Activated naive CD8-positive, alpha-beta T cell treated with anti-CD3 and anti-CD28 coated beads, Interleukin-2, amount 50 U/mL, for 24 hours (primary cell): Measurements from ENCODE around the gene BPIFB2.

Source experiments
- ATAC-seq: fragments of 150-1000 bp; cut with Tn5 transposase; one replicate; pipeline ENCODE4 v1.10.0; 2021
- DNase-seq: peaks from one replicate; pipeline ENCODE4 v3.0.0; 2021
- H3K27ac Mint-ChIP-seq: one replicate; pipeline ENCODE4 v1.8.0; 2021; ENCODE audit warnings: mild to moderate bottlenecking, mixed read lengths
- H3K27me3 Mint-ChIP-seq: one replicate; pipeline ENCODE4 v1.8.0; 2021; ENCODE audit warnings: mixed read lengths
- H3K36me3 Mint-ChIP-seq: one replicate; pipeline ENCODE4 v1.8.0; 2021; ENCODE audit warnings: low read depth, mixed read lengths
- H3K4me1 Mint-ChIP-seq: one replicate; pipeline ENCODE4 v1.8.0; 2021; ENCODE audit warnings: mixed read lengths
- H3K4me3 Mint-ChIP-seq: one replicate; pipeline ENCODE4 v1.8.0; 2021; ENCODE audit warnings: mild to moderate bottlenecking, moderate library complexity, mixed read lengths
- H3K9me3 Mint-ChIP-seq: one replicate; pipeline ENCODE4 v1.8.0; 2021; ENCODE audit warnings: mixed read lengths

BPIFB2 gene

GRCh38 chr20:33016581-33017109 is 9.1 kb downstream of the BPIFB2 start:
- H3K4me1 Mint-ChIP-seq, result peaks cover 4% of the 10 kb centered on the region
- ATAC-seq, result no peak
- no peak overlapping the region for H3K4me3 Mint-ChIP-seq
- H3K27ac Mint-ChIP-seq, result no peak overlapping the region
- H3K27me3 Mint-ChIP-seq, result no peaks in the 10 kb centered on the region
- H3K9me3 Mint-ChIP-seq, result no peaks in the 10 kb centered on the region
- H3K36me3 Mint-ChIP-seq, result no peaks in the 10 kb centered on the region
- DNase-seq, result no peak

DNA sequence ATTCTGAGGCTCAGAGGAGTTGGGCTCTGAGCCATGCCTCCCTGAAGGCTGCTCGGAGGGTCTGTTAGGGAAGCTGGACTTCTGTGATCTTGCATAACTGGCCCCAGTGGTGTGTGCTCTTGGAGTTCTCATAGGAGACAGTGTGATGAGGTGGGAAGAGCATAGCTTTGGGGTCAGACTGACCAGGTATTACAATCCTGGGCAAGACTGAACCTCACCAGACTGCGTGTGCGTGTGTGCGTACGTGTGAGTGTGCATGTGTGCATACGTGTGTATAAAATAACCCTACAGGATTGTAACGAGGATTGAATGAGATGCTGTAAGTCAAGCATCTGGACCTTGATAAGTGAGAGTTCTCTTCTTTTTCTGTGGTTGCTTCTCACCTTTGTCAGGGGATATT is 10.0 kb downstream of the BPIFB2 start:
- peaks cover 4% of the 10 kb centered on the region for H3K4me1 Mint-ChIP-seq
- H3K4me3 Mint-ChIP-seq, result no peak overlapping the region
- no peak overlapping the region for H3K27ac Mint-ChIP-seq
- H3K36me3 Mint-ChIP-seq, result no peaks in the 10 kb centered on the region
- no peaks in the 10 kb centered on the region for H3K9me3 Mint-ChIP-seq
- DNase-seq (no peak), ATAC-seq (no peak)
- no peaks in the 10 kb centered on the region for H3K27me3 Mint-ChIP-seq

DNA sequence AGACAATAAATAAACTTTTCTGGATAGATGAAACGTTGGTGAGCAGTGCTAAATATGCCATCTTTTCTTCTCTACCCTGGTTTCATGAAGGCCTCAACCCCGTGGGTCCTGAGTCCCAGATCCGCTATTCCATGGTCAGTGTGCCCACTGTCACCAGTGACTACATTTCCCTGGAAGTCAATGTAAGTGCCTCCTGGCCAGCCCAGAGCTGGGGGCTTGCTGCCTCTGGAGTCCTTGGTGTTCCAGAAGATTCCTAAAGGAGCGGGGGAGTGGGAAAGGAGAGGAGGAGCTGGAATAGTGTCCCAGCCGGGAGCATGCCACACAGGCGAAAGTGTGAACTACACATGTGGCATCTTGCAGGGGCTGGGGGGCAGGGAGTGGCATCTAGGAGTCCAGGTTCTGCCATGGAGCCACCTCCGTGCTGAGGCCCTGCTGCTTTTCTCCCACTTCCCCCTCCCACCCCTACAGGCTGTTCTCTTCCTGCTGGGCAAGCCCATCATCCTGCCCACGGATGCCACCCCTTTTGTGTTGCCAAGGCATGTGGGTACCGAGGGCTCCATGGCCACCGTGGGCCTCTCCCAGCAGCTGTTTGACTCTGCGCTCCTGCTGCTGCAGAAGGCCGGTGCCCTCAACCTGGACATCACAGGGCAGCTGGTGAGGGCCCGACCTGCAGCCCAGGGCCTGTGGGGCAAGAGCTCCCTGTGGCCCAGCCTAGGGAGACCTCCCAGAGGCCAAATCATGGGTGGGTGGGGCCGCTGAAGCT is 10.8 kb downstream of the BPIFB2 start:
- Mint-ChIP-seq H3K4me3 (no peak overlapping the region), H3K27me3 (no peaks in the 10 kb centered on the region), H3K36me3 (no peaks in the 10 kb centered on the region), H3K27ac (no peak overlapping the region), H3K9me3 (no peaks in the 10 kb centered on the region), H3K4me1 (peaks cover 4% of the 10 kb centered on the region)
- ATAC-seq (no peak), DNase-seq (no peak)

DNA sequence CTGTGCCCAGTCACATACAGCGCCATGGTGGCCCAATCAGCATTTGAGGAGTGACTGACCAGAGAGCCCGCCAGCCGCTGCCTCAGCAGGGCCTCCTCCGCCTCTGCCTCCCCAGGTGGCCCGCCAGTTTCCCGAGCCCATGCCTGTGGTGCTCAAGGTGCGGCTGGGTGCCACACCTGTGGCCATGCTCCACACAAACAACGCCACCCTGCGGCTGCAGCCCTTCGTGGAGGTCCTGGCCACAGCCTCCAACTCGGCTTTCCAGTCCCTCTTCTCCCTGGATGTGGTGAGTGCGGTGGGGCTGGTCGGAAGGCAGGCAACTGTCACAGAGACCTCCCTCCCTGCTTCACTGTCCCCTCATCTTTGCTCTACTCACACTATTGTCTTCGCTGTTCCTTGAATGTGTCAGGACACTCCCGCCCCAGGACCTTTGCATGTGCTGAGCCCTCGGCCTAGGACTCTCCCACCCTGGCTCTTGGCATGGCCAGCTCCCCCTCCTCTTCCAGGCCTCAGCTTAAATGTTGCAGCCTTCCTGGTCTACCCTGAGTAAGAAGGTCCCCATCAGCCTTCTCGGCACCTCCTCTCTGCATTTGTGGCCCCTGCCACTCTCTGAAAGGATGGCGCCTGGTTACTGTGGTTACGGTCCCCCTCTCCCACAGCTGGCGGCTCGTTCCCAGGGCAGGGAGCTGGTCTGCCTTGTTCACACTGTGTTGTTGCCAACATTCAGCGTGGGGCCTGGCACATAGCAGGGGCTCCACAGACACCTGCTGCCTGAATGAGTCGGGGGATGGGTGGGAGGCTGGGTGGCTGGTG is 12.2 kb downstream of the BPIFB2 start:
- no peak for ATAC-seq
- H3K9me3 Mint-ChIP-seq, result no peaks in the 10 kb centered on the region

GRCh38 chr20:33020278-33021161 is 13.0 kb downstream of the BPIFB2 start:
- Mint-ChIP-seq H3K4me3 (no peak overlapping the region), H3K27ac (no peak overlapping the region), H3K27me3 (no peaks in the 10 kb centered on the region), H3K36me3 (no peaks in the 10 kb centered on the region), H3K9me3 (no peaks in the 10 kb centered on the region), H3K4me1 (peaks cover 4% of the 10 kb centered on the region)
- no peak for DNase-seq
- no peak for ATAC-seq

More for the DNA sequence above, 12.2 kb downstream of the BPIFB2 start:
- Mint-ChIP-seq H3K27ac (no peak overlapping the region), H3K27me3 (no peaks in the 10 kb centered on the region), H3K4me3 (no peak overlapping the region), H3K36me3 (no peaks in the 10 kb centered on the region), H3K4me1 (peaks cover 4% of the 10 kb centered on the region)
- DNase-seq, result no peak

GRCh38 chr20:33021879-33022278 is 14.4 kb downstream of the BPIFB2 start:
- Mint-ChIP-seq H3K27me3 (no peaks in the 10 kb centered on the region), H3K9me3 (no peaks in the 10 kb centered on the region), H3K36me3 (no peaks in the 10 kb centered on the region), H3K4me1 (no peaks in the 10 kb centered on the region), H3K27ac (no peak overlapping the region), H3K4me3 (no peak overlapping the region)
- no peak for ATAC-seq
- no peak for DNase-seq

GRCh38 chr20:33022289-33022688 is 14.8 kb downstream of the BPIFB2 start:
- no peak overlapping the region for H3K4me3 Mint-ChIP-seq
- no peak for ATAC-seq
- no peaks in the 10 kb centered on the region for H3K9me3 Mint-ChIP-seq
- no peak for DNase-seq
- no peaks in the 10 kb centered on the region for H3K27me3 Mint-ChIP-seq
- no peaks in the 10 kb centered on the region for H3K36me3 Mint-ChIP-seq
- no peaks in the 10 kb centered on the region for H3K4me1 Mint-ChIP-seq
- H3K27ac Mint-ChIP-seq, result no peak overlapping the region

- no peak overlapping the region for H3K27ac Mint-ChIP-seq
- H3K36me3 Mint-ChIP-seq, result no peaks in the 10 kb centered on the region
- ATAC-seq, result no peak
- no peak for DNase-seq
- no peaks in the 10 kb centered on the region for H3K27me3 Mint-ChIP-seq
- H3K9me3 Mint-ChIP-seq, result no peaks in the 10 kb centered on the region
- H3K4me1 Mint-ChIP-seq, result no peaks in the 10 kb centered on the region
- no peak overlapping the region for H3K4me3 Mint-ChIP-seq
Measured at GRCh38 chr20:33022694-33023438, 15.4 kb downstream of the BPIFB2 start.

- Mint-ChIP-seq H3K36me3 (no peaks in the 10 kb centered on the region), H3K4me1 (no peaks in the 10 kb centered on the region), H3K4me3 (no peak overlapping the region), H3K9me3 (no peaks in the 10 kb centered on the region), H3K27me3 (no peaks in the 10 kb centered on the region), H3K27ac (no peak overlapping the region)
- DNase-seq (no peak), ATAC-seq (no peak)
Measured at GRCh38 chr20:33023439-33024242, 16.1 kb downstream of the BPIFB2 start.

DNA sequence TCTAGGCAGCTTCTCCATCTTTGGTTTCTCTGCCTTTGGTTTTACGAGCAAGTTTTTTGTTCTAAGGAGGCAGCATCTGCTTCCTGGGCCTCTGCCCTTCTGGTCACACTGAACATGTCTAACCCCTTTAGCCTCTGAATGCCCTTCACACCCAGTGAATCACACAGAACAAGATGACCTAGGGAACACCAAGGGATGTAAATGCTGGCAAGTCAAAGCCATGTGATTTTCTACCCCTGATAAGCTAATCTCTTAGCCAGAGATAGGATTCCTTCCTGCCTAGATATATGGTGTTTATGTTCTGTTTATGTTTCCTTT is 16.7 kb downstream of the BPIFB2 start:
- no peaks in the 10 kb centered on the region for H3K9me3 Mint-ChIP-seq
- no peaks in the 10 kb centered on the region for H3K4me1 Mint-ChIP-seq
- ATAC-seq, result no peak
- no peaks in the 10 kb centered on the region for H3K36me3 Mint-ChIP-seq
- no peak for DNase-seq
- H3K4me3 Mint-ChIP-seq, result no peak overlapping the region
- H3K27me3 Mint-ChIP-seq, result no peaks in the 10 kb centered on the region
- H3K27ac Mint-ChIP-seq, result no peak overlapping the region

DNA sequence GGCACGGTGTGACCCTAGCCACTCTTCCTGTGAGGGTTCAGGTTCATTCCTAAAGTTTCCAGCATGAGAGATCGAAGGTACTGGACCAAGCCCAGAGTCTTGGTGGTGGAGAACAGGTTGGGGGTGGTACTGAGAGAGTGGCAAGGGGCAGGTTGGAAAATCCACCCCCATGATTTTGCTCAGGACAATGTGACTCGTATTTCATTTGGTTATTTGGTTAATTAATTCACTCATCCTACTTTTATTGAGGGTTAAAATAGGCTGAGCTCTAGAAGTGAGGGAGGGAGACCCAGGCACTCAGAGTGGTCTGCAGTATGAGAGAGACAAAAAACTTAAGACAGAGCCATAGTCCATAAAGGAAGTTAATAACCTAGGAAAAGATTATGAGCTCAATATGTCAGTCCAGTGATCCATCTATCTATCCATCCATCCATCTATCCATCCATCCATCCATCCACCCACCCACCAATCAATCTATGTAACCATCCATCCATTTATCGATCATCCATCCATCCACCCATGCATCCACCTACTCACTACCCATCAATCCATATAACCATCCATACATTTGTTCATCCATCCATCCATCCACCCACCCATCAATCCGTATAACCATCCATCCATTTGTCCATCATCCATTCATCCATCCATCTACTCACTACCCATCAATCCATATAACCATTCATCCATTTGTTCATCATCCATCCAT is 17.3 kb downstream of the BPIFB2 start:
- ATAC-seq, result no peak
- Mint-ChIP-seq H3K4me3 (no peak overlapping the region), H3K4me1 (no peaks in the 10 kb centered on the region), H3K27ac (no peak overlapping the region), H3K27me3 (no peaks in the 10 kb centered on the region), H3K9me3 (no peaks in the 10 kb centered on the region), H3K36me3 (no peaks in the 10 kb centered on the region)
- DNase-seq, result no peak

GRCh38 chr20:33025318-33025876 is 17.9 kb downstream of the BPIFB2 start:
- H3K4me1 Mint-ChIP-seq, result no peaks in the 10 kb centered on the region
- no peak for ATAC-seq
- no peaks in the 10 kb centered on the region for H3K9me3 Mint-ChIP-seq
- H3K4me3 Mint-ChIP-seq, result no peak overlapping the region
- no peaks in the 10 kb centered on the region for H3K27me3 Mint-ChIP-seq
- H3K36me3 Mint-ChIP-seq, result no peaks in the 10 kb centered on the region
- no peak overlapping the region for H3K27ac Mint-ChIP-seq
- no peak for DNase-seq
